Erythroblast (primary cell): ENCODE measurements around the gene ANKRD23.

Experiments used
- GATA1 ChIP-seq: IDR thresholded peaks from 2 replicates; pipeline ENCODE4 v1.6.1; 2011; ENCODE audit warnings: low read depth, mild to moderate bottlenecking, control low read depth, low read length, moderate library complexity
- POLR2A ChIP-seq: IDR thresholded peaks from 2 replicates; pipeline ENCODE4 v1.6.1; 2011; ENCODE audit warnings: mild to moderate bottlenecking, low read length

GRCh38 chr2:96846825-96847224, 3.0 kb upstream of the ANKRD23 start:
- TF ChIP-seq POLR2A = no peak
- TF ChIP-seq GATA1 = no peak
